ENCODE measurements around the gene TKTL1. TPM values are rescaled to one million over a fixed set of nuclear protein-coding genes. Genes with fewer than 3 reads are reported as not detected.

TKTL1 gene
- total RNA-seq, 1 experiment from 2014 or later = not detected

DNA sequence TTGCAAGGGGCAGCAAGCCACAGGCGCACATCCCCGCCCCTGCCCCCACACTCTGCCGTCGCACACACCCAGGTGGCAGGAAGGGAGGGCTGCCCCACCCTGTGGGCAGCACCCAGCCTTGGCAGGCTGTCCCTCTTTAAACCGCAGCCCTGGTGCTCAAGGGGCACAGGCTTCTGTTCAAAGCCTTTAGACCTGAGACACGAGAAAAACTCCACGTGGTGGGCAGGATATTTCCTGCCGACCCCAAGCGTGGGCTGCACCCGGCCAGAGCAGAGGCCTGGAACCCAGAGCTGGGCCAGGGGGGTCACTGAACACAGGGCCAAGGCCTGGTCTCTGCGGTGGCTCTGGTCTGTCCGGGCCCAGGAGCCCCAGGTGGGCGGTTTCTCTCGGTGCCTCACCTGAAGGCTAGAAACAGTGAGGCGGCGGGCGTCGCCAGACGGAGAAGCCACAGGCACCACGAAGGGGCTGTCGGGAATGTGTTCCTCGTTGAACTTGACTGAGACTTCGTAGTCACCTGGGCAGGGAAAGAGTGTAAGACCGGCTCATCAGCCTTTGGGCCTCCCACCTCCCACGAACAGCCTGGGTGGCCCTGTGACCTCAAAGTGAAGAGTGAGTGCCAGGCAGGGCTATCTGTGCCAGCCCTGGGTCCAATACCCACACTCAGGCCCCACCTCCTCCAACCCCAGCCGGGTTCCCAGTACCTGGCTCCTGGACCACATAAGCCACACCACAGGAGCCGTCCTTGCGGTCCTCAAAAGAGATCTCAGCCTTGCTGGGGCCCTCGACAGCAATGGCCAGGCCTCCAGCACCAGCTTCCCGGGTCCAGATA, 55.8 kb downstream of the TKTL1 start:
- ChIA-PET CTCF (no interaction called here), POLR2A (ENCODE audit: unreplicated experiment) (interaction anchor here (0.6 kb wide), 1 partner anchor 18 kb away, joined by 8 read pairs; no protein-coding TSS in a partner anchor)
- Histone ChIP-seq H3K9me3 (ENCODE audit: insufficient read depth, low read depth) (no peaks in the 10 kb centered on the region), H3K9me2 (ENCODE audit: insufficient read depth) (no peaks in the 10 kb centered on the region), H2AFZ (no peak overlapping the region), H3F3A (ENCODE audit: insufficient read depth, low read depth) (peaks cover 14% of the 10 kb centered on the region), H4K20me1 (ENCODE audit: insufficient read depth) (0 out of 2 replicates have a peak, but pooled peaks cover 9% of the 10 kb centered on the region), H3K79me2 (ENCODE audit: low read depth) (no peaks in the 10 kb centered on the region), H3K4me1 (replicated peaks; ENCODE audit: insufficient read depth) (no peaks in the 10 kb centered on the region), H3K27ac (no peak overlapping the region), H3K36me3 (ENCODE audit: low read depth) (no peaks in the 10 kb centered on the region), H3K4me3 (no peak overlapping the region), H3K27me3 (ENCODE audit: insufficient read depth, low read depth) (no peaks in the 10 kb centered on the region), H3K4me2 (no peak overlapping the region)
- BruUV-seq (replicated peaks) = no TSS peak
- DNase-seq = peak in 1 of 2 experiments; percentile 48
- intact Hi-C loops (cut with micrococcal nuclease; ENCODE audit: unreplicated experiment) = no loop called here
- TF ChIP-seq, protein P1, sequence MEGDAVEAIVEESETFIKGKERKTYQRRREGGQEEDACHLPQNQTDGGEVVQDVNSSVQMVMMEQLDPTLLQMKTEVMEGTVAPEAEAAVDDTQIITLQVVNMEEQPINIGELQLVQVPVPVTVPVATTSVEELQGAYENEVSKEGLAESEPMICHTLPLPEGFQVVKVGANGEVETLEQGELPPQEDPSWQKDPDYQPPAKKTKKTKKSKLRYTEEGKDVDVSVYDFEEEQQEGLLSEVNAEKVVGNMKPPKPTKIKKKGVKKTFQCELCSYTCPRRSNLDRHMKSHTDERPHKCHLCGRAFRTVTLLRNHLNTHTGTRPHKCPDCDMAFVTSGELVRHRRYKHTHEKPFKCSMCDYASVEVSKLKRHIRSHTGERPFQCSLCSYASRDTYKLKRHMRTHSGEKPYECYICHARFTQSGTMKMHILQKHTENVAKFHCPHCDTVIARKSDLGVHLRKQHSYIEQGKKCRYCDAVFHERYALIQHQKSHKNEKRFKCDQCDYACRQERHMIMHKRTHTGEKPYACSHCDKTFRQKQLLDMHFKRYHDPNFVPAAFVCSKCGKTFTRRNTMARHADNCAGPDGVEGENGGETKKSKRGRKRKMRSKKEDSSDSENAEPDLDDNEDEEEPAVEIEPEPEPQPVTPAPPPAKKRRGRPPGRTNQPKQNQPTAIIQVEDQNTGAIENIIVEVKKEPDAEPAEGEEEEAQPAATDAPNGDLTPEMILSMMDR (conservative IDR thresholded peaks at IDR 0.05) = no peak
- no peak for TF ChIP-seq EZH2 (IDR thresholded peaks at IDR 0.05; ENCODE audit: low read depth)

DNA sequence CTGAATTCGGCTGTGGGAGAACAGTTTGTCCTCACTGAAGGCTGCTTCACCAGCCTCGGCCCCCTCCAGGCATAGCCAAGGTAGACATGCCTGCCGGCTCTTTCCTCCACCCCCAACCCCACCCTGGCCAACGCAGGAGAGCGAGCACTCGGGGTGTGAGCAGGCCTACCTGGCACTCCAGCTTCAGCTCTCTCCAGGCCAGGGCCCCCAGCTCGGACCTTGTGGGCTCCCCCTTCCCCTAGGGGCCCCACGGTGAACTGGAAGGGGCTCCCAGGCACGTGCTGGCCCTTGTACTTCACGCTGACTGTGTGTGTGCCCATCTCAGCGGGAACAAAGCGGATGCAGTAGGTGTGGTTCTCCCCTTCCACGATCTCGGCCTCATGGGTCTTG, 56.4 kb downstream of the TKTL1 start:
- Histone ChIP-seq H3K36me3 (ENCODE audit: low read depth) (no peaks in the 10 kb centered on the region), H3F3A (ENCODE audit: insufficient read depth, low read depth) (peaks cover 14% of the 10 kb centered on the region), H3K4me1 (replicated peaks; ENCODE audit: insufficient read depth) (no peaks in the 10 kb centered on the region), H3K27me3 (ENCODE audit: insufficient read depth, low read depth) (no peaks in the 10 kb centered on the region), H3K4me2 (no peak overlapping the region), H3K79me2 (ENCODE audit: low read depth) (no peaks in the 10 kb centered on the region), H2AFZ (no peak overlapping the region), H3K4me3 (no peak overlapping the region), H3K9me2 (ENCODE audit: insufficient read depth) (no peaks in the 10 kb centered on the region), H3K27ac (no peak overlapping the region), H3K9me3 (ENCODE audit: insufficient read depth, low read depth) (no peaks in the 10 kb centered on the region), H4K20me1 (ENCODE audit: insufficient read depth) (0 out of 2 replicates have a peak, but pooled peaks cover 10% of the 10 kb centered on the region)
- ChIA-PET CTCF (no interaction called here), POLR2A (ENCODE audit: unreplicated experiment) (interaction anchor here (0.6 kb wide), 1 partner anchor 18 kb away, joined by 8 read pairs; no protein-coding TSS in a partner anchor)
- TF ChIP-seq, protein P1 (conservative IDR thresholded peaks at IDR 0.05) = no peak
- no peak for TF ChIP-seq EZH2 (IDR thresholded peaks at IDR 0.05; ENCODE audit: low read depth)
- intact Hi-C loops (cut with micrococcal nuclease; ENCODE audit: unreplicated experiment) = no loop called here
- no TSS peak for BruUV-seq (replicated peaks)
- peak in 1 of 2 experiments; percentile 10 for DNase-seq

DNA sequence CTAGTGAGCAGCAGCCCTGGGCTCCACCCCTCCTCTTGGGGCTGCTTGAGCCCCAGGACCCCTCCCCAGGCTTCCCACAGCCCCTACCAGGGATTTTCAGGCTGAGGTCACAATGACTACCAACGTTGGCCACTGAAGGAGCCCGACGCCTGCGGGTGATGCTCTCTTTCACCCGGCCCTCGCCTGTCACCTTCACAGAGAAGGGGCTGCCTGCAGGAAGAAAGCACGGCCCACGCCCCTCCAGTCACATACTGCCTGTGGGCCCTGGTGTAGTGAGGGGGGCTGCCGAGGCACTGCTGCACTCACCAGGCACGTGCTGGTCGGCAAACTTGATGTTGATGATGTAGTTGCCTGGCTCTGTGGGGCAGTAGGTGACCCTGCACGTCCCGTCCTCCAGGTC, 56.9 kb downstream of the TKTL1 start:
- H3K9me2 ChIP-seq (ENCODE audit: insufficient read depth) = no peaks in the 10 kb centered on the region
- no peak for DNase-seq
- intact Hi-C loops (cut with micrococcal nuclease; ENCODE audit: unreplicated experiment) = no loop called here
- H3K4me1 ChIP-seq (replicated peaks; ENCODE audit: insufficient read depth) = no peaks in the 10 kb centered on the region
- H3K27me3 ChIP-seq (ENCODE audit: insufficient read depth, low read depth) = no peaks in the 10 kb centered on the region
- no peaks in the 10 kb centered on the region for H3K36me3 ChIP-seq (ENCODE audit: low read depth)
- CTCF ChIA-PET = no interaction called here
- 0 out of 2 replicates have a peak, but pooled peaks cover 10% of the 10 kb centered on the region for H4K20me1 ChIP-seq (ENCODE audit: insufficient read depth)
- H3K4me3 ChIP-seq = no peak overlapping the region
- no peaks in the 10 kb centered on the region for H3K9me3 ChIP-seq (ENCODE audit: insufficient read depth, low read depth)
- TF ChIP-seq, protein P1 (conservative IDR thresholded peaks at IDR 0.05) = no peak
- no peak for TF ChIP-seq EZH2 (IDR thresholded peaks at IDR 0.05; ENCODE audit: low read depth)
- POLR2A ChIA-PET (ENCODE audit: unreplicated experiment) = no interaction called here
- H3K79me2 ChIP-seq (ENCODE audit: low read depth) = no peaks in the 10 kb centered on the region
- H3K4me2 ChIP-seq = no peak overlapping the region
- H3K27ac ChIP-seq = no peak overlapping the region
- H3F3A ChIP-seq (ENCODE audit: insufficient read depth, low read depth) = peaks cover 9% of the 10 kb centered on the region
- BruUV-seq (replicated peaks) = TSS peak; percentile 25
- H2AFZ ChIP-seq = no peak overlapping the region

Measured in PC-9 (cell line).